SK-N-SH (cell line): ENCODE data around the gene MYDGF. TPM values are rescaled to one million over a fixed set of nuclear protein-coding genes. Genes with fewer than 3 reads are reported as not detected.

ENCODE experiments used
- CTCF ChIA-PET: fragments of 300-600, 350-600 bp; formaldehyde crosslinking; extraction: SDS; loops from one replicate; lab custom pipeline; 2021; lab: Yijun Ruan, JAX
- POLR2A ChIA-PET: fragments of 350-600 bp; sonication (Branson Sonifier 250); formaldehyde crosslinking; extraction: SDS; loops from one replicate; lab custom pipeline; 2020; ENCODE audit warnings: antibody characterized with exemption, inconsistent platforms; lab: Yijun Ruan, JAX
- DNase-seq: peaks from one replicate; pipeline ENCODE4 v3.0.0; 2012
- H2AFZ ChIP-seq: fragments of 200-600 bp; sonication (generic); 2 replicates; pipeline ENCODE4 v1.8.1; 2016; ENCODE audit warnings: antibody characterized with exemption, mild to moderate bottlenecking, low read depth
- H3F3A ChIP-seq: fragments of 200-600 bp; sonication (generic); replicated peaks from 2 replicates; pipeline ENCODE3; 2016; ENCODE audit warnings: antibody characterized with exemption, mild to moderate bottlenecking; ENCODE audit not compliant: insufficient read depth
- H3K27ac ChIP-seq, 2 experiments: fragments of 200-500 bp in 1 of 2; fragments of 200-600 bp in 1 of 2; sonication (Bioruptor generic) in 1 of 2; sonication (generic), shearing (Covaris generic) in 1 of 2; 2 replicates each; pipeline versions ENCODE4 v1.5.1 to v1.6.1; 2014 to 2016; ENCODE audit warnings: low read depth in 2 of 2, inconsistent platforms in 1 of 2, low read length in 1 of 2, mild to moderate bottlenecking in 1 of 2, mixed read lengths in 1 of 2
- H3K27me3 ChIP-seq: fragments of 200-600 bp; sonication (generic), shearing (Covaris generic); 2 replicates; pipeline ENCODE4 v1.6.1; 2016; ENCODE audit warnings: mixed run types; ENCODE audit not compliant: insufficient read depth
- H3K36me3 ChIP-seq, 2 experiments: fragments of 200-500 bp in 1 of 2; fragments of 200-600 bp in 1 of 2; sonication (Bioruptor generic) in 1 of 2; sonication (generic) in 1 of 2; replicated peaks in 1 of 2; 2 replicates each; pipeline versions ENCODE3 to v1.5.1; 2014 to 2016; ENCODE audit warnings: low read length in 1 of 2, mild to moderate bottlenecking in 1 of 2; ENCODE audit not compliant: insufficient read depth in 2 of 2, control insufficient read depth in 1 of 2
- H3K4me1 ChIP-seq, 2 experiments: fragments of 200-500 bp in 1 of 2; fragments of 200-600 bp in 1 of 2; sonication (Bioruptor generic) in 1 of 2; sonication (generic), shearing (Covaris generic) in 1 of 2; 2 replicates each; pipeline versions ENCODE4 v1.5.1 to v1.6.1; 2014 to 2016; ENCODE audit warnings: low read depth in 1 of 2, low read length in 1 of 2, mixed run types in 1 of 2; ENCODE audit not compliant: insufficient read depth in 2 of 2, control insufficient read depth in 1 of 2
- H3K4me2 ChIP-seq: fragments of 200-600 bp; sonication (generic), shearing (Covaris generic); 2 replicates; pipeline ENCODE4 v1.6.1; 2017; ENCODE audit warnings: mixed run types
- H3K4me3 ChIP-seq, 2 experiments: fragments of 200-500 bp in 1 of 2; fragments of 200-600 bp in 1 of 2; sonication (Bioruptor generic) in 1 of 2; sonication (generic), shearing (Covaris generic) in 1 of 2; 2 replicates each; pipeline versions ENCODE4 v1.5.1 to v1.8.1; 2014 to 2016; ENCODE audit warnings: low read depth in 2 of 2, inconsistent platforms in 1 of 2, low read length in 1 of 2, mild to moderate bottlenecking in 1 of 2, mixed read lengths in 1 of 2, moderate library complexity in 1 of 2
- H3K79me2 ChIP-seq: fragments of 200-600 bp; sonication (generic); 2 replicates; pipeline ENCODE4 v1.8.1; 2017; ENCODE audit warnings: mild to moderate bottlenecking; ENCODE audit not compliant: insufficient read depth
- H3K9ac ChIP-seq: fragments of 200-600 bp; sonication (generic); 2 replicates; pipeline ENCODE4 v1.6.1; 2017; ENCODE audit warnings: mixed run types
- H3K9me2 ChIP-seq: fragments of 200-600 bp; sonication (generic); 2 replicates; pipeline ENCODE4 v1.6.1; 2017; ENCODE audit warnings: mixed run types
- H3K9me3 ChIP-seq: fragments of 200-600 bp; sonication (generic); 2 replicates; pipeline ENCODE4 v1.6.1; 2017; ENCODE audit warnings: mixed run types, mild to moderate bottlenecking, moderate library complexity
- H4K20me1 ChIP-seq: fragments of 200-600 bp; sonication (generic); 2 replicates; pipeline ENCODE4 v1.6.1; 2017; ENCODE audit warnings: mild to moderate bottlenecking, mixed run types; ENCODE audit not compliant: insufficient read depth
- FOXJ3 ChIP-seq: sonication (generic); formaldehyde crosslinking; IDR thresholded peaks from 2 replicates; pipeline ENCODE4 v1.5.1; 2020; ENCODE audit warnings: mild to moderate bottlenecking, missing genetic modification reagents
- FOXM1 ChIP-seq: IDR thresholded peaks from 2 replicates; pipeline ENCODE4 v1.4.0; 2012; ENCODE audit warnings: low read depth, mild to moderate bottlenecking
- MEF2A ChIP-seq: IDR thresholded peaks from 2 replicates; pipeline ENCODE4 v1.4.0; 2012; ENCODE audit warnings: low read depth, borderline replicate concordance
- MXI1 ChIP-seq: IDR thresholded peaks from 2 replicates; pipeline ENCODE4 v1.6.1; 2012; ENCODE audit warnings: mild to moderate bottlenecking, low read depth, low read length, improper control_type of control experiment
- POLR2AphosphoS5 ChIP-seq: IDR thresholded peaks from 2 replicates; pipeline ENCODE4 v1.6.1; 2012; ENCODE audit warnings: low read depth, low read length
- SIN3A ChIP-seq: IDR thresholded peaks from 2 replicates; pipeline ENCODE4 v1.6.1; 2012; ENCODE audit warnings: low read depth, mild to moderate bottlenecking, low read length, moderate library complexity, borderline replicate concordance
- TCF12 ChIP-seq: IDR thresholded peaks from 2 replicates; pipeline ENCODE4 v1.4.0; 2012
- WGBS: methylation state at CpG from one replicate; pipeline ENCODE4 v1.1.6; 2017; ENCODE audit warnings: low lambda C conversion rate; 5-methylcytosine and 5-hydroxymethylcytosine counted together
- polyA plus RNA-seq, 3 experiments: library from polyadenylated mRNA; depleted of rRNA; stranded (reverse); fragments of >200 nt; gene quantifications; 2 replicates each; pipeline ENCODE4 v1.2.3, GENCODE V29; 2012
- TF ChIP-seq, protein P1 (sequence below): IDR thresholded peaks from 2 replicates; pipeline ENCODE4 v1.6.1; 2012; ENCODE audit warnings: mild to moderate bottlenecking, low read depth, low read length, moderate library complexity
- TF ChIP-seq, protein P2 (sequence below): fragments of 150-350 bp; IDR thresholded peaks from 2 replicates; pipeline ENCODE4 v1.6.1; 2017; ENCODE audit warnings: antibody characterized with exemption, low read length, low read depth, borderline replicate concordance
- TF ChIP-seq, protein P3 (sequence below): fragments of 150-350 bp; IDR thresholded peaks from 2 replicates; pipeline ENCODE4 v1.6.1; 2016; ENCODE audit warnings: mild to moderate bottlenecking, low read depth, low read length
- TF ChIP-seq, protein P4 (sequence below): fragments of 200-600 bp; sonication (generic); IDR thresholded peaks from 2 replicates; pipeline ENCODE4 v1.6.1; 2017; ENCODE audit warnings: antibody characterized with exemption, mild to moderate bottlenecking, moderate library complexity

Gene MYDGF
- polyA plus RNA-seq, 1 of the 3 experiments (the other 2 are of a cell fraction): 312 TPM

DNA sequence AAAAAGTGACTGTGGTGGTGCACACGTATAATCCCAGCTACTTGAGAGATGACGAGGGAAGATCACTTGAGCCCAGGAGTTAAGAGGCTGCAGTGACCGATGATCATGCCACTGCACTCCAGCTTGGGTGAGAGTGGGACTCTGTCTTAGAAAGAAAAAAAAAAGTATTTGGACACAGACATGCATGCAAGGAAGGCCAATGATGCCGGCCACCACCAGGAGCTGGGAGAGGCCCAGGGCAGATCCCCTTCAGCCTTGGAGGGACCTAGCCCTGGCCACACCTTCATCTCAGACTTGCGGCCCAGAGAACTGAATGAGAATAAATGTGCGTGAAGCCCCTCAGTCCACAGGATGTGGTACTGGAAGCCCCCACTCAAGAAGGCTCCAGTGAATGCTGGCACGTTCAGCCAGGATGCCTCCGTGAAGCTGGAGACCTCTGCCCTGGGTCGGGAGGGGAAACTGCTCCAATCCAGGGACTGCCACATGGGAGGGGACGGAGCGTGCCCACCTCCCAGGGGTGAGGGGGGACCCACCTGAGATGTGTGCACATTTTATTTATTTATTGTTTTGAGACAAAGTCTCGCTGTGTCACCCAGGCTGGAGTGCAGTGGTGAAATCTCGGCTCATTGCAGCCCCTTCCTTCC lies 16.2 kb downstream of the MYDGF start:
- peaks cover 6 to 25% of the 10 kb centered on the region in 2 experiments for H3K36me3 ChIP-seq
- POLR2A ChIA-PET: interaction anchor here (0.6 kb wide), 2 partner anchors 117 to 779 kb away, joined by 3 to 4 read pairs; no protein-coding TSS in a partner anchor
- 94% methylated on average over 13 of the region's 13 CpGs for WGBS
- no peaks in the 10 kb centered on the region for H3K9me2 ChIP-seq
- no peak overlapping the region for H2AFZ ChIP-seq
- H3K27ac ChIP-seq: no peak overlapping the region
- peaks cover 6% of the 10 kb centered on the region; the same call in 1 of the 2 replicates for H3K79me2 ChIP-seq
- H3K4me3 ChIP-seq: no peak overlapping the region
- H3K27me3 ChIP-seq: no peaks in the 10 kb centered on the region
- no peak overlapping the region for H3K9ac ChIP-seq
- CTCF ChIA-PET: interaction anchor here (1.3 to 4.1 kb wide), 2 partner anchors 17 to 78 kb away, joined by 4 to 19 read pairs; no protein-coding TSS in a partner anchor
- no peak overlapping the region for H3K4me2 ChIP-seq
- H3K4me1 ChIP-seq: no peaks in the 10 kb centered on the region
- 0 out of 2 replicates have a peak, but pooled peaks cover 3% of the 10 kb centered on the region for H4K20me1 ChIP-seq
- TF ChIP-seq, protein P1, sequence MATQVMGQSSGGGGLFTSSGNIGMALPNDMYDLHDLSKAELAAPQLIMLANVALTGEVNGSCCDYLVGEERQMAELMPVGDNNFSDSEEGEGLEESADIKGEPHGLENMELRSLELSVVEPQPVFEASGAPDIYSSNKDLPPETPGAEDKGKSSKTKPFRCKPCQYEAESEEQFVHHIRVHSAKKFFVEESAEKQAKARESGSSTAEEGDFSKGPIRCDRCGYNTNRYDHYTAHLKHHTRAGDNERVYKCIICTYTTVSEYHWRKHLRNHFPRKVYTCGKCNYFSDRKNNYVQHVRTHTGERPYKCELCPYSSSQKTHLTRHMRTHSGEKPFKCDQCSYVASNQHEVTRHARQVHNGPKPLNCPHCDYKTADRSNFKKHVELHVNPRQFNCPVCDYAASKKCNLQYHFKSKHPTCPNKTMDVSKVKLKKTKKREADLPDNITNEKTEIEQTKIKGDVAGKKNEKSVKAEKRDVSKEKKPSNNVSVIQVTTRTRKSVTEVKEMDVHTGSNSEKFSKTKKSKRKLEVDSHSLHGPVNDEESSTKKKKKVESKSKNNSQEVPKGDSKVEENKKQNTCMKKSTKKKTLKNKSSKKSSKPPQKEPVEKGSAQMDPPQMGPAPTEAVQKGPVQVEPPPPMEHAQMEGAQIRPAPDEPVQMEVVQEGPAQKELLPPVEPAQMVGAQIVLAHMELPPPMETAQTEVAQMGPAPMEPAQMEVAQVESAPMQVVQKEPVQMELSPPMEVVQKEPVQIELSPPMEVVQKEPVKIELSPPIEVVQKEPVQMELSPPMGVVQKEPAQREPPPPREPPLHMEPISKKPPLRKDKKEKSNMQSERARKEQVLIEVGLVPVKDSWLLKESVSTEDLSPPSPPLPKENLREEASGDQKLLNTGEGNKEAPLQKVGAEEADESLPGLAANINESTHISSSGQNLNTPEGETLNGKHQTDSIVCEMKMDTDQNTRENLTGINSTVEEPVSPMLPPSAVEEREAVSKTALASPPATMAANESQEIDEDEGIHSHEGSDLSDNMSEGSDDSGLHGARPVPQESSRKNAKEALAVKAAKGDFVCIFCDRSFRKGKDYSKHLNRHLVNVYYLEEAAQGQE: no peak
- TF ChIP-seq SIN3A (no peak), MXI1 (no peak), FOXJ3 (CRISPR knock-in tag) (no peak), MEF2A (no peak), TCF12 (no peak), POLR2AphosphoS5 (no peak), FOXM1 (no peak)
- TF ChIP-seq, protein P2, sequence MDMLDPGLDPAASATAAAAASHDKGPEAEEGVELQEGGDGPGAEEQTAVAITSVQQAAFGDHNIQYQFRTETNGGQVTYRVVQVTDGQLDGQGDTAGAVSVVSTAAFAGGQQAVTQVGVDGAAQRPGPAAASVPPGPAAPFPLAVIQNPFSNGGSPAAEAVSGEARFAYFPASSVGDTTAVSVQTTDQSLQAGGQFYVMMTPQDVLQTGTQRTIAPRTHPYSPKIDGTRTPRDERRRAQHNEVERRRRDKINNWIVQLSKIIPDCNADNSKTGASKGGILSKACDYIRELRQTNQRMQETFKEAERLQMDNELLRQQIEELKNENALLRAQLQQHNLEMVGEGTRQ: no peak
- TF ChIP-seq, protein P3, sequence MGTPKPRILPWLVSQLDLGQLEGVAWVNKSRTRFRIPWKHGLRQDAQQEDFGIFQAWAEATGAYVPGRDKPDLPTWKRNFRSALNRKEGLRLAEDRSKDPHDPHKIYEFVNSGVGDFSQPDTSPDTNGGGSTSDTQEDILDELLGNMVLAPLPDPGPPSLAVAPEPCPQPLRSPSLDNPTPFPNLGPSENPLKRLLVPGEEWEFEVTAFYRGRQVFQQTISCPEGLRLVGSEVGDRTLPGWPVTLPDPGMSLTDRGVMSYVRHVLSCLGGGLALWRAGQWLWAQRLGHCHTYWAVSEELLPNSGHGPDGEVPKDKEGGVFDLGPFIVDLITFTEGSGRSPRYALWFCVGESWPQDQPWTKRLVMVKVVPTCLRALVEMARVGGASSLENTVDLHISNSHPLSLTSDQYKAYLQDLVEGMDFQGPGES: no peak
- TF ChIP-seq, protein P4, sequence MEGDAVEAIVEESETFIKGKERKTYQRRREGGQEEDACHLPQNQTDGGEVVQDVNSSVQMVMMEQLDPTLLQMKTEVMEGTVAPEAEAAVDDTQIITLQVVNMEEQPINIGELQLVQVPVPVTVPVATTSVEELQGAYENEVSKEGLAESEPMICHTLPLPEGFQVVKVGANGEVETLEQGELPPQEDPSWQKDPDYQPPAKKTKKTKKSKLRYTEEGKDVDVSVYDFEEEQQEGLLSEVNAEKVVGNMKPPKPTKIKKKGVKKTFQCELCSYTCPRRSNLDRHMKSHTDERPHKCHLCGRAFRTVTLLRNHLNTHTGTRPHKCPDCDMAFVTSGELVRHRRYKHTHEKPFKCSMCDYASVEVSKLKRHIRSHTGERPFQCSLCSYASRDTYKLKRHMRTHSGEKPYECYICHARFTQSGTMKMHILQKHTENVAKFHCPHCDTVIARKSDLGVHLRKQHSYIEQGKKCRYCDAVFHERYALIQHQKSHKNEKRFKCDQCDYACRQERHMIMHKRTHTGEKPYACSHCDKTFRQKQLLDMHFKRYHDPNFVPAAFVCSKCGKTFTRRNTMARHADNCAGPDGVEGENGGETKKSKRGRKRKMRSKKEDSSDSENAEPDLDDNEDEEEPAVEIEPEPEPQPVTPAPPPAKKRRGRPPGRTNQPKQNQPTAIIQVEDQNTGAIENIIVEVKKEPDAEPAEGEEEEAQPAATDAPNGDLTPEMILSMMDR: no peak
- TF ChIP-seq, all 33 proteins: peak for 0
- H3K9me3 ChIP-seq: no peaks in the 10 kb centered on the region
- peaks cover 17% of the 10 kb centered on the region for H3F3A ChIP-seq
- DNase-seq: no peak
